ENCODE results near the gene OR2A2.

Gene OR2A2
- long read RNA-seq = 0 reads

- DNase-seq (ENCODE audit: low read depth in 1 of 2, low spot score in 1 of 2) = no peak
- TF ChIP-seq GABPA (IDR thresholded peaks at IDR 0.05; ENCODE audit: low read depth) = no peak
- TF ChIP-seq POLR2AphosphoS5 (IDR thresholded peaks at IDR 0.05; ENCODE audit: low read depth) = no peak
- TF ChIP-seq SPI1 (IDR thresholded peaks at IDR 0.05; ENCODE audit: borderline replicate concordance, low read depth) = no peak
- TF ChIP-seq CTCF (IDR thresholded peaks at IDR 0.05; ENCODE audit: insufficient read depth, low read length) = no peak
- TF ChIP-seq, protein P1, sequence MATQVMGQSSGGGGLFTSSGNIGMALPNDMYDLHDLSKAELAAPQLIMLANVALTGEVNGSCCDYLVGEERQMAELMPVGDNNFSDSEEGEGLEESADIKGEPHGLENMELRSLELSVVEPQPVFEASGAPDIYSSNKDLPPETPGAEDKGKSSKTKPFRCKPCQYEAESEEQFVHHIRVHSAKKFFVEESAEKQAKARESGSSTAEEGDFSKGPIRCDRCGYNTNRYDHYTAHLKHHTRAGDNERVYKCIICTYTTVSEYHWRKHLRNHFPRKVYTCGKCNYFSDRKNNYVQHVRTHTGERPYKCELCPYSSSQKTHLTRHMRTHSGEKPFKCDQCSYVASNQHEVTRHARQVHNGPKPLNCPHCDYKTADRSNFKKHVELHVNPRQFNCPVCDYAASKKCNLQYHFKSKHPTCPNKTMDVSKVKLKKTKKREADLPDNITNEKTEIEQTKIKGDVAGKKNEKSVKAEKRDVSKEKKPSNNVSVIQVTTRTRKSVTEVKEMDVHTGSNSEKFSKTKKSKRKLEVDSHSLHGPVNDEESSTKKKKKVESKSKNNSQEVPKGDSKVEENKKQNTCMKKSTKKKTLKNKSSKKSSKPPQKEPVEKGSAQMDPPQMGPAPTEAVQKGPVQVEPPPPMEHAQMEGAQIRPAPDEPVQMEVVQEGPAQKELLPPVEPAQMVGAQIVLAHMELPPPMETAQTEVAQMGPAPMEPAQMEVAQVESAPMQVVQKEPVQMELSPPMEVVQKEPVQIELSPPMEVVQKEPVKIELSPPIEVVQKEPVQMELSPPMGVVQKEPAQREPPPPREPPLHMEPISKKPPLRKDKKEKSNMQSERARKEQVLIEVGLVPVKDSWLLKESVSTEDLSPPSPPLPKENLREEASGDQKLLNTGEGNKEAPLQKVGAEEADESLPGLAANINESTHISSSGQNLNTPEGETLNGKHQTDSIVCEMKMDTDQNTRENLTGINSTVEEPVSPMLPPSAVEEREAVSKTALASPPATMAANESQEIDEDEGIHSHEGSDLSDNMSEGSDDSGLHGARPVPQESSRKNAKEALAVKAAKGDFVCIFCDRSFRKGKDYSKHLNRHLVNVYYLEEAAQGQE (IDR thresholded peaks at IDR 0.05; ENCODE audit: insufficient replicate concordance, low read depth) = no peak
- no peaks in the 10 kb centered on the region for H3K27me3 ChIP-seq (ENCODE audit: insufficient read depth, poor library complexity, severe bottlenecking)
- no peak within 1 kb of the TSS for H3K4me3 ChIP-seq (replicated peaks; ENCODE audit: insufficient read depth, low read length)
- no peak within 1 kb of the TSS for H3K27ac ChIP-seq (replicated peaks)
Observed at GRCh38 chr7:144109283-144109682, at the start of gene OR2A2. Gene OR2A2 (plus strand): TSS chr7:144109583. CDS start chr7:144109583, 0 bp downstream.

DNA sequence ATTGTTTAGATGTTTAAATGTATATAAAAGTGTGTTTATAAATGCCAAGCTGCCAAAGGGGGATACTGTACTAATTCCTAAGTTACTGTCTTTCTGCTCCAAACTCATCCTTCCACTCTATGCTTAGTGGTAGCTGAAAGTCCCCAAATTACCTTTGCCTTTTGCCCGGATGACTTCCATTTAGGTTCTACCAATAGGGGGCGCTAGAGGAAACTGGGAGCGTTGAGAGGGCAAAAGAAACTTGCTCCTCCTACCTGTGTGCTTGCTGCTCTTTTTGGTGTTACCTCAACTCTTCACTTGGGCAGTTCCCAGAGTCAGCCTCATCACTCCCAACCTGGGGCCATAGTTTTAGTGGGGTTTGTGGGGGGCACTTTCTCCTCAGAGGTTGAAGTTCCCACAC, 45.7 kb upstream of the OR2A2 start:
- no peak for DNase-seq (ENCODE audit: low read depth in 1 of 2, low spot score in 1 of 2)
- Histone ChIP-seq H3K27me3 (ENCODE audit: insufficient read depth, poor library complexity, severe bottlenecking) (no peaks in the 10 kb centered on the region), H3K27ac (replicated peaks) (no peak overlapping the region), H3K4me3 (replicated peaks; ENCODE audit: insufficient read depth, low read length) (no peak overlapping the region)
- TF ChIP-seq GABPA (IDR thresholded peaks at IDR 0.05; ENCODE audit: low read depth) (no peak), SPI1 (IDR thresholded peaks at IDR 0.05; ENCODE audit: borderline replicate concordance, low read depth) (no peak), POLR2AphosphoS5 (IDR thresholded peaks at IDR 0.05; ENCODE audit: low read depth) (no peak), CTCF (IDR thresholded peaks at IDR 0.05; ENCODE audit: insufficient read depth, low read length) (no peak)

DNA sequence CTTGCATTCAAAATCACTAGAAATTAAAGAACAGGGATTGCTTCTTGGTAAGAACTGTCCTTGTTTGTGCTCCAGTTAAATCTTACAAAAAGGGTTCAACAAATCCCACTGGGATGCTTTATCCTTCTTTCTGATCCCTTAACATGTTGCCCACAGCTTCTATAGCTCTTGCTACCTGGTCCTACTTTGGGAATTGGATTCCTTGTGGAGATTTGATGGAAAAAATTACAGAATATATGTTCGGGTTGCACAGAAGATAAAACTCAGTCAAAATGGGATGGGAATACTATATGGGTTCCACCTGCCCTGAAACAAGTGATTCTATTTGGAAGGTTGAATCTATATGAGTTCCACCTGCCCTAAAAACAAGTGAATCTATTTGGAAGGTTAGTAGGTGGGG, 39.9 kb upstream of the OR2A2 start, which contains the start of gene OR2A25:
OR2A25 (plus strand) TSS at position 301 of the 400 bp plus-strand sequence. CDS start 4,409 bp downstream, outside the sequence.
- Histone ChIP-seq H3K27ac (replicated peaks) (no peak within 1 kb of the TSS), H3K27me3 (ENCODE audit: insufficient read depth, poor library complexity, severe bottlenecking) (no peaks in the 10 kb centered on the region), H3K4me3 (replicated peaks; ENCODE audit: insufficient read depth, low read length) (no peak within 1 kb of the TSS)
- no peak for DNase-seq (ENCODE audit: low read depth in 1 of 2, low spot score in 1 of 2)
- TF ChIP-seq, protein P1 (IDR thresholded peaks at IDR 0.05; ENCODE audit: insufficient replicate concordance, low read depth) = no peak
- no peak for TF ChIP-seq SPI1 (IDR thresholded peaks at IDR 0.05; ENCODE audit: borderline replicate concordance, low read depth)
- no peak for TF ChIP-seq GABPA (IDR thresholded peaks at IDR 0.05; ENCODE audit: low read depth)
- no peak for TF ChIP-seq CTCF (IDR thresholded peaks at IDR 0.05; ENCODE audit: insufficient read depth, low read length)

DNA sequence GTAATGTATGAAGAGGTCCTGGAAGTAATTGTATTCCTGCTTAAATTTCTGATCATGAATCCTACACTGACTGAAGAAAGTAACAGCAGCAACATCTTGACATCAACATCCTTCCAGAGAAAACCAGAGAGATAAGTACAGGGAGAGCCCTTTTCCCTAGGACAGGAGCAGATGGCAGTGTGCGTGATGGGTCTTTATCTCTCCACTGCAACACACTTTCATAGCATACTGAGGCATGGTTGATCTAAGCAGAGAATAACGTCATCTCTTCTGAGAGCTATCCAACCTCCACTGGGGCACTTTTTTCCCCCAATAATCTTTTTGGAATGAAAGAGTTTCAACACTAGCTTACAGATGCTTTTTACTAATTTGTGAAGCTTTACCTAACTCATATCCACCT, 39.4 kb upstream of the OR2A2 start:
- Histone ChIP-seq H3K27me3 (ENCODE audit: insufficient read depth, poor library complexity, severe bottlenecking) (no peaks in the 10 kb centered on the region), H3K27ac (replicated peaks) (no peak overlapping the region), H3K4me3 (replicated peaks; ENCODE audit: insufficient read depth, low read length) (no peak overlapping the region)
- TF ChIP-seq, protein P1 (IDR thresholded peaks at IDR 0.05; ENCODE audit: insufficient replicate concordance, low read depth) = no peak
- TF ChIP-seq CTCF (IDR thresholded peaks at IDR 0.05; ENCODE audit: insufficient read depth, low read length) (no peak), SPI1 (IDR thresholded peaks at IDR 0.05; ENCODE audit: borderline replicate concordance, low read depth) (no peak), POLR2AphosphoS5 (IDR thresholded peaks at IDR 0.05; ENCODE audit: low read depth) (no peak), GABPA (IDR thresholded peaks at IDR 0.05; ENCODE audit: low read depth) (no peak)
- DNase-seq (ENCODE audit: low read depth in 1 of 2, low spot score in 1 of 2) = no peak

Data from HL-60 (cell line).